Mesenteric fat pad (tissue), 1 donor: Measurements from ENCODE around the gene RASD2. TPM values are rescaled to one million over a fixed set of nuclear protein-coding genes. Genes with fewer than 3 reads are reported as not detected.
A peak's percentile ranks its signal among the peaks of the same experiment; 100 is the strongest.

Experiments
- DNase-seq: peaks from one replicate; pipeline ENCODE4 v3.0.0-alpha.2; 2020; ENCODE audit warnings: low spot score
- total RNA-seq: library from RNA; stranded (reverse); fragmentation: NEBNext Ultra II Directional; extraction: Animal tissue kit (Norgen Biotek cat#: 25700); gene quantifications from one replicate; pipeline ENCODE4 v1.2.1, GENCODE V29; 2021
- donor health status: DM: yes; HTN: yes; CAD: no.

RASD2 gene
- total RNA-seq, 1 donor from 2014 or later = 1.6 TPM

DNA sequence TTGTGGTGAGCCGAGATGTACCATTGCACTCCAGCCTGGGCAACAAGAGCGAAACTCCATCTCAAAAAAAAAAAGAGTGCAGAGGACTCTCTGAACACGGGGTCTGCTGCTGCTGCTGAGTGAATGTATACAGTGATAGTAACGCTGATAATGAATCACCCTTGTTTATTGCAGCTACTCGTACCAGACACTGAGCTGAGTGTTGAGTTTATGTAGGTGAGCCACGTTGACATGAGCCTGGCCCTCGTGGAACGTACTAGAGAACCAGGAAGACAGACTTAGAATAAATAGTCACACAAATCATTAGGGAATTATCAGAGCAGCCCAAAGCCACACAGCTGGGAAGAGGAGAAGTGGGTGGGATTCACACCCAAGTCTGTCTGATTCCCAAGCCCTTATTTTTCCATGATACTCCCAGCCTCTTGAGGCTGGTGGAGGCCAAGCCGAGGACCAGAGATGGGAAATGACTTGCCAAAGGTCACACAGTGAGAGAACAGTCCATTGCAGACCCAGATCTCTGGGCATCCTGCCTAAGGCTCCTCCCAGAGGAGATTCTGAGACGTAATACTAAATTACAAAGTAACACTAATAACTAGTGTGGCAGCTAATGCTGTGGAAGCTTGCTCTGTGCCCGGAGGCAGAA lies 41.7 kb downstream of the RASD2 start:
- no peak for DNase-seq

DNA sequence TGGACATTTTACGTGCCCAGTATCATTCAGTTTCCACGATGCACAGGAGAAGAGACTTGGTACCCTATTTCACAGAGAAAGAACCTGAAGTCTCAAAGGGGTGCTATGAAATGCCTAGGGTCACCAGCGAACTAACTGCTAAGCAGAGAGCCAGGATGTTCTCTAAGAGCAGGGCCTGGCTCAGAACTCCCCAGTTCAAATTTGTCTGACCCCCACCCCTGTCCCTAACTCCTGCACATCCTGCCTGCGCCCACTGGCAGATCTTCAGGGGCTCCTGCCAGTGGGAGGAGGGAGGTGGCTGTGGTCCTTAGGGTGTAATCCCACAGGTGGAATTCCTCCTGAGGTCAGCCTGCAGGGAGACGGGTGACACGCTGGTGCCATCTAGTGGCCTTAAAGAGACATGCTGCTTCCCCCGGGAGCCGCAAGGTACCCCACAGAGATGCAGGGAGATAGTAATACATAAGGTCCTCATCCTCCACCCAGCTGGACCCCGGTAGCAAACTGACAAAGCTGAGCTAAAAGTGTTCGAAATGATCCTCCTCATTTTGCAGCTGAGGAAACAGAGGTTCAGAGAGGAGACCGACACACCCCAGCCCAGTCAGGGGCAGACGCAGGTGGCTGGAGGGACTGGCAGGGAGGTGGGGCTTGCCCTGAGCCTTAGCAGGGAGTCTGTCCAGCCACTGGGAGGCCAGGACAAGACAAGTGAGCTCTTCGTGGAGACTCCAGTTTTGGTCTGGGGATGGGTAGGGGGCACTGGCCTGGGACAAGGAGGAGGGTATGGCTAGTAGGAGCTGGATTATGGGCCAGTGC lies 42.4 kb downstream of the RASD2 start:
- no peak for DNase-seq

- no peak for DNase-seq
Measured at GRCh38 chr22:35586771-35587170, 46.1 kb downstream of the RASD2 start.

- DNase-seq = no peak
Measured at GRCh38 chr22:35587447-35587870, 46.8 kb downstream of the RASD2 start.

GRCh38 chr22:35587896-35588295 lies 47.3 kb downstream of the RASD2 start:
- DNase-seq = no peak

DNA sequence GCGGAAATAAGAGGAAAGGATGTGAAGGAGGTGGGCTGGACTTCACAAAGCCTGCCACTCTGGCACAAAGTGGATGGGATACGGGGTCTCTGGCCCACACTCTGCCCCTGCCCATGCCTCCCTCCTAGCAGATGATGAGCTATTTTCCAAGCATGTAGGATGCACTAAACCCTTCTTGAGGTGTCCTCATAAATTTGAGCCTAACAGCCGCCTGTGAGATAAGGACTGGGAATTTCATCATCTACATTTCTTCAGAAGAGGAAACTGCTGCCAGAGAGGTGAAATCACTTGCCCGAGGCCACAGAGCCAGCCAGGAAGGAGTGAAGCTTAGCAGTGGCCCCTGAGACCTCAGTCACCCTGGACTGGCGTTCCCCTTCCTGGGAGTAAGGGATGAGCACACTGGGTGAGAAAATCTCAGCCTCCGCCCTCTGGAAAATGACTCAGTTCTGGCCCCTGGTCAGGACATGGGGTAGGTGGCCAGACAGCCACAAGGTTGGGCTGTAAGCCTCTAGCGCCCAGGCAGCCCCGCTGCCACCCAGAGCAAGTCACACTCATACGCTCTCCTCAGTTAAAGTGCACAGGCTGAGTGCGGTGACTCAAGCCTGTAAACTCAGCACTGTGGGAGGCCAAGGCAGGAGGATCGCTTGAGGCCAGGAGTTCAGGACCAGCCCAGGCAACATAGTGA lies 48.6 kb downstream of the RASD2 start:
- DNase-seq = no peak

- DNase-seq = no peak
Measured at GRCh38 chr22:35589756-35590093, 49.1 kb downstream of the RASD2 start.

DNA sequence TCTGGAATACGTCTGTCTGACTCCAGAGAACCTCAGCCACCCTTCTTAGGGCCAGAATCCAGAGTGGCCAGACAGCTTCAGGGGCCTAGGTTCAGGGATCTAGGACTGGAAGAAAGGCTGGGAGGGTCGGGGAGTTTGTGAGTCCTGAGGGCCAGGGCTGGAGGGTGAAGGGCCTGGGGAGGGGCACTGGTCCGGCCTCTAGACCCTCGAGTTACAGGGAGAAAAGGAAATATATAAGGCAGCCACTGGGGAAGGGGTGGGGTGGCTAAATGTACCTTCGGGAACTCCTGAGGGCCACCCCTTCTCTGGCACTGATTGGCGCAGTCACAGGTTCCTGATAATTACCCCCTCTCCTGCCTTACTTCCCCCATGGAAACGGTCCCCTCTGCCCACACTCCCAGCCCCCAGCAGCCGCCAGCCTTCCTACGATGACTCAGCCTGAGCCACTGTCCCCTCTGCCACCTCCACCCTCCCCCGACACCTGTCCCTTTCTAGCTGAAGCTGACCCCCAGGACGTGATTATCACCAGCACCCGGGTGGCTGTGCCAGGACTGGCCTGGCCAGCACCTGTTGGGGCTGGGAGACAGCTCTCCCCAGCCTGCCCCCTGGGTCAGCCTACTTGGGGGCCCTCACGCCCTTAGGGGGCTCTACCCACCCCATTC lies 50.1 kb downstream of the RASD2 start:
- DNase-seq = no peak

GRCh38 chr22:35591714-35592417 lies 51.2 kb downstream of the RASD2 start:
- no peak for DNase-seq

GRCh38 chr22:35592418-35592967 lies 51.9 kb downstream of the RASD2 start:
- DNase-seq = no peak

DNA sequence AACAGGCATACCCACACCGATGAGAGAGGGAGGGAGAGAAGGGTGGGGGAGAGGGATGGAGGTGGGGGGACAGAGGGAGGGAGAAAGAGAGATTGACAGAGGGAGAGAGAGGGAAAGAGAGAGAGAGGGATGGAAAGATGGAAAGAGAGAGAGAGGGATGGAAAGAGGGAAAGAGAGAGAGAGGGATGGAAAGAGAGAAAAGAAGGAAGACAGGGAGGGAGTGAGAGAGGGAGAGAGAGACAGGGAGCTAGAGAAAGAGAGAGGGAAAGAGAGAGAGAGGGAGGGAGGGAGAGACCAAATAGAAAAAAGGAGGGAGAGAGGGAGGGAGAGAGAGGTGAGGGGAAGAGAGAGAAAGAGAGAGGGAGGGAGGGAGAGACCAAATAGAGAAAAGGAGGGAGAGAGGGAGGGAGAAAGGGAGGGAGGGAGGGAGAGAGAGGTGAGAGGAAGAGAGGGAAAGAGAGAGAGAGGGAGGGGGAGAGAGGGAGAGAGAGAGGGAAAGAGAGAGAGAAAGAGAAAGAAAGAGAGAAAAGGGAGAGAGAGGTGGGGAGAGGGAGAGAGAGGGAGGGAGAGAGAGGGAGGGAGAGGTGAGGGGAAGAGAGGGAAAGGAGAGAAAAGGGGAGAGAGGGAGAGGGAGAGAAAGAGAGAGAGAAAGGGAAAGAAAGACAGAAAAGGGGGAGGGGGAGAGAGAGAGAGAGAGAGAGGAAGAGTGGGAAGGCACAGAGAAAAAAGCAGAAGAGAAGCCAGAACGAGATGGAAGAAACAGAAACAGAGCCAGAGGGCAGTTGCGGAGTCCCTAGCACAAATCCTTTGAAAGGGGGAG lies 52.6 kb downstream of the RASD2 start:
- DNase-seq = no peak

DNA sequence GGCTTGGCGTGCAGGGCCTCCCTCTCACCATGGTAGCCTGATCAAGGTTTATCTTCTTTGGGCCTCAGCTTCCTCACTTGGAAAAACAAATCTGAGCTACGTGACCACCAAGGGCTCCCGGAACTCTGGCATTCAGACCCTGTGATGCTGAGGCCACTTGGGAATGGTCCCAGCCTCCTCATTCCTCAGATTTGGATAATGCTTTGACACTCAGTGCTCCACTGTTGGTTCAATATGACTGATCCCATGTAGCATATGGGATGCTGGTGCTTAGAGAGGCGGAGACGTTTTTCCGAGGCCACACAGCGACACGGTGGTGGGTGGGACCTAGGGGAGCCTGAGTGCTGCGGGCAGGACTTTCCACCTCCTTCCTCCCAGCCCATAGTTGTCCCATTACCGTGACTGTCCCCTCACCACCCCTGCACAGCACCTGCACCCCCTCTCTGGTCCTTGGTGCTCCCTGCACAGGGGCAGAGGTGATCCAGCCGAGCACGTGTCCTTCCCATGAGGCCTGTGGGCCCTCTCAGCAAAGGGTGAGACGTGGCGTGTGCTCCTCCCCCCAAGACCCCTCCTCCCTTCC lies 53.4 kb downstream of the RASD2 start:
- DNase-seq = no peak

GRCh38 chr22:35594686-35595085 lies 54.1 kb downstream of the RASD2 start:
- DNase-seq = peak; percentile 86

- no peak for DNase-seq
Measured at GRCh38 chr22:35596821-35597220, 56.2 kb downstream of the RASD2 start.

GRCh38 chr22:35597692-35598395 lies 57.2 kb downstream of the RASD2 start:
- no peak for DNase-seq

- no peak for DNase-seq
Measured at GRCh38 chr22:35598396-35598710, 57.7 kb downstream of the RASD2 start.

DNA sequence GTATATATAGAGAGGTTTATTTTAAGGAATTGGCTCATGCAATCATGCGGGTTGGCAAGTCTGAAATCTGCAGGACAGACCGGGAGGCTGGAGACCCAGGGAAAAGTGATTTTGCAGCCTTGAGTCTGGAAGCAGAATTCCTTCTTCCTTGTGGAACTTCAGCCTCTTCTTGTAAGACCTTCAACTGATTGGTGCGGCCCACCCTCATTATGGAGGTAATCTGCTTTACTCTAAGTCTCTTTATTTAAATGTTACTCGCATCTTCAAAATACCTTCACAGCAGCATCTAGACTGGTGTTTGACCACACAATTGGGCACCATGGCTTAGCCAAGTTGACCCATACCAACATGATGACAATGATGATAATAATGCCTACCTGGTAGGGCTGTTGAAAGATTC lies 58.7 kb downstream of the RASD2 start:
- no peak for DNase-seq

GRCh38 chr22:35600476-35600875 lies 59.8 kb downstream of the RASD2 start:
- DNase-seq = no peak

- no peak for DNase-seq
Measured at GRCh38 chr22:35601013-35601580, 60.5 kb downstream of the RASD2 start.
